ENCODE measurements around the gene IGFBP7.

DNA sequence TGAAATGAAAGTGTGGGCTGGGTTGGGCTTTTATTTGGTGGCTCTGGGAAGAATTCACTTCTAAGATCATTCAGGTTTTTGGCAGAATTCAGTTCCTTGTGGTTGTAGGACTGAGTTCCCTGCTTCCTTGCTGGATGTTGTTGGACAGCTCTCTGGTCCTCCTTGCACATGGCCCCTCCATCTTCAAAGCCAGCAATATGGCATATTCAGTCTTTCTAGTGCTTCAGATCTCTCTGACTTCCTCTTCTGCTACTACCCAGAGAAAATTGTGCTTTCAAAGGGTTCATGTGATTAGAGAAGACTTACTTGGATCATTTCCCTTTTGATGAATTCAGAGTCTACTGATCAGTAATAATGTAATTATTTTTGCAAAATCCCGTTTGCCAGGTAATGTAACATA lies 12.8 kb upstream of the IGFBP7 start:
- TF ChIP-seq CTCF (IDR thresholded peaks at IDR 0.05) (no peak), EP300 (IDR thresholded peaks at IDR 0.05) (no peak), POLR2A (IDR thresholded peaks at IDR 0.05) (no peak)
